Stimulated activated CD8-positive, alpha-beta memory T cell treated with anti-CD3 and anti-CD28 coated beads, Interleukin-12 subunit alpha, Interleukin-12 subunit beta, amount 100 ng/mL, for 1 hour (primary cell): ENCODE measurements around the gene NR2F6.
"Not testable (repeated sequence)": the region's sequence is repeated elsewhere in the genome, so short reads cannot be mapped to it uniquely, and the experiment has no call there.

Experiments used
- DNase-seq: peaks from one replicate; pipeline ENCODE4 v3.0.0-alpha.2; 2020; ENCODE audit warnings: low read depth

NR2F6 gene

DNA sequence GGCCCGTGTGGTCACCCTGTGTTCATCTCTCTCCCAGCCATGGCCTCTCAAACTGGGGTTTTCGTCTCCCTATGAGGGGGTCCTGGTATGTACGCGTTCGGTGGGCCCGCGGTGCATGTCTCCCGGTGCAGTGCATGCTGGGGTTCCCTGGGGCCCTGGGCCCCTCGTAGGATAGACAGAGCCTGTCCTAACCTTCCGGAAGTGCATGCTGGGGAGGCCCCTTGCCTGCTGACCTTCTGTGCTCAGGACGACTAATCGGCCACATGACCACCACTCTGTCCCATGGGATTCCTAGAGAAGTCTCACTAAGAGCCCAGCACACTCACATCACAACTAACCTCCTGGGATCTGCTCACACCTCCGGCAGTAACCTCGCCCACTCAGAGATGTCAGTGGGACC, 35.4 kb downstream of the NR2F6 start:
- no peak for DNase-seq

DNA sequence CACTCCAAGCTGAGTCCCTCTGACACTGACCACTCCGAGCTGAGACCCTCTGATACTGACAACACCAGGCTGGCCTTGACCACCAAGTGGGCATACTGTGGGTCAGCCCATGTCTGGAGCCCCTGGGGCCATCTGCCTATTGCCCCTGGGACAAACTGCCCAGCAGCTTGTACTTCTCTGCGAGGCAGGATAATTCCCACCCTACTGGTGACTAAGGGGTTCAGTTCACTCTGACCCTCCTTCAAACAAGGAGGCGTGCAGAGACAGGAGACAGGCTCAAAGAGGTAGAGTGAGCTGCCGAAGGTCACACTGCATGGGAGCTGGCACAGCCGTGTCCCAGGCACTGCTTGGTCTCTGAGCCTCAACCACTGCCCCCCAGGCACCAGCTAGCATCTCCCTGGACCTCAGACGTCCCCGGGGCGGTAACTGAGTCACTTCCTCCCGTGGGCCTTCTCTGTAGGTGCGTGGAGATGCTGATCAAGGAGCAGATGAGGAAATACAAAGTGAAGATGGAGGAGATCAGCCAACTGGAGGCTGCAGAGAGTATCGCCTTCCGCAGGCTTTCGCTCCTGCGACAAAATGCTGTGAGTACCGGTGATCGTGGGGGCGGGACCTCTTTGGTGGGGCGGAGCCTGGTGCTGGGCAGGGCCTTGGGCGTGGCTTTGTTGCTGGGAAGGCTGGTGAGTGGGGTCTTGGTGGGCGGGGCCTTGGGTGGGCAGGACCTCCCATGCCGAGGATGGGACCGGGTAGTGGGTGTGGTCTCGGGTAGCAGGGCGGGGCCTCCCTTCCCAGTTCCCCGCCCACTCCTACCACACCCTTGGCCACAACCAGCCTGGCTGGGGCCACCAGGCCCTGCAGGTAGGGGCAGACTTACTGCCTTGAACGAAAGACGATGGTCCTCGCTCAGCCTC, 36.3 kb downstream of the NR2F6 start:
- DNase-seq, result no peak

GRCh38 chr19:17206736-17207581, 38.8 kb downstream of the NR2F6 start:
- no peak for DNase-seq

GRCh38 chr19:17205237-17206140, 40.2 kb downstream of the NR2F6 start:
- peak; percentile 40 for DNase-seq

DNA sequence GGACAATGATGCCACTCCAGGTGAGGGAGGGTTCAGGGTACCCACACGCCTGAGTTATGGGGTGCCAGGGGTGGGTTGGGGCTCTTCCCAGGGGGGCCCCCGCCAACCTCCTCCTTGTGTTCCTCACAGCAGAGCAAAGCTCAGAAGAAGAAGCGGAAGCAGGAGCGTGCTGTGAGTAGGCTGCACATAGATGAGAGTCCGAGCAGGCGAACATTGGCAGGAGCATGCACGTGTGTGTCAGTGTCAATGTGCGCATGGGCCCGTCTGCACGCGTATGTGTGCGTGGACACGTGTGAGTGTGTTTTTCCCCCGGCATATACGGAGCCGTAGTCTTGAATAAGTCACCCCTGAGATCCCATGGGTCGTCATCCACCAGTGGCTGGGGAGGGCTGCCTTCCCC, 43.0 kb downstream of the NR2F6 start:
- no peak for DNase-seq

- DNase-seq, result no peak
Observed at GRCh38 chr19:17202249-17202648, 43.5 kb downstream of the NR2F6 start.

DNA sequence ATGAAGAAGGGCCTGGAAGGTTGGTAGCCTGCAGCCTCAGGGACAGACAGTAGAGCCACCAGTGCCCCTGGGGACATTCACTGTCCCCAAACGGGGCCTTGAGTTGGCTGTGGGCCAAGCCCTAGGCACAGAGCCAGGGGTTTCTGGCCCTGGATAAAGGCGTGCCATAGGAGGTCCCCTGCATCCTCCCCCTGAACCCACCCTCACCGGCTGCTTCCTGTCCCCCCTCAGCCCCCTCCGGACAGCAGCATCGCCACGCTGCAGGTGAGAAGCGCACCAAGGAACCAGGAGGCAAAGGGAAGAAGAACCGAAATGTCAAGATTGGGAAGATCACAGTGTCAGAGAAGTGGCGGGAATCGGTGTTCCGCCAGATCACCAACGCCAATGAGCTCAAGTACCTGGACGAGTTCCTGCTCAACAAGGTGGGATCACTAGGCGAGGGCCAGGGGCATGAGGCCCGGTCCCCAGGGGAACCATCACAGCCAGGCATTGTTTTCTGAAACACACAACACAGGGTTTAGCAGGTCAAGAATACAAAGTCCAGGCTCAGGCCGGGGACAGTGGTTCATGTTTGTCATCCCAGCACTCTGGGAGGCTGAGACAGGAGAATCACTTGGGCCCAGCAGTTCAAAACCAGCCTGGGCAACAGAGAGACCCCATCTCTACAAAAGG, 45.2 kb downstream of the NR2F6 start:
- DNase-seq, result no peak

GRCh38 chr19:17197666-17198065, 48.1 kb downstream of the NR2F6 start:
- DNase-seq, result no peak

GRCh38 chr19:17196610-17197009, 49.1 kb downstream of the NR2F6 start:
- no peak for DNase-seq

- DNase-seq, result no peak
Observed at GRCh38 chr19:17195106-17195505, 50.6 kb downstream of the NR2F6 start.

DNA sequence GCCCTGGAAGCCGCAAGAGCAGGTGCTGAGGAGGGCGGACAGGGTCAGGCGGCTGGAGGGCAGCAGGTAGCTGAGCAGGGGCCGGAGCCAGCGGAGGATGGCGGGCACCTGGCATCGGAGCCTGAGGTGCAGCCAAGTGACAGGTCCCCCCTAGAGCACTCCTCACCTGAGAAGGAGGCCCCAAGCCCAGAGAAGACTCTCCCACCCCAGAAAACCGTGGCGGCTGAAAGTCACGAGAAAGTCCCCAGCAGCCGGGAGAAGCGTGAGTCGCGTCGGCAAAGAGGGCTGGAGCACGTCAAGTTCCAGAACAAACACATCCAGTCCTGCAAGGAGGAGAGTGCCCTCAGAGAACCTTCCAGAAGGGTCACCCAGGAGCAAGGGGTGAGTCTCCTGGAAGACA, 51.1 kb downstream of the NR2F6 start:
- no peak for DNase-seq

GRCh38 chr19:17192751-17193150, 53.0 kb downstream of the NR2F6 start:
- DNase-seq, result no peak

DNA sequence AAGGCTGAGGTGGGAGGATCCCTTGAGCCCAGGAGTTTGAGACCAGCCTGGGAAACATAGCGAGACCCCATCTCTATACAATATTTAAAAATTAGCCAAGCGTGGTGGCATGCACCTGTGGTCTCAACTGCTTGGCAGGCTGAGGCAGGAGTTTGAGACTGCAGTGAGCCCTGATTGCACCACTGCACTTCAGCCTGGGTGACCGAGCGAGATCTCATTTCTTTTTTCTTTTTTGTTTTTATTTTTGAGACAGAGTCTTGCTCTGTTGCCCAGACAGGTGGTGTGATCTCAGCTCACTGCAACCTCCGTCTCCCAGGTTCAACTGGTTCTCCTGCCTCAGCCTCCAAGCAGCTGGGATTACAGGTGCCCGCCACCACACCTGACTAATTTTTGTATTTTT, 54.0 kb downstream of the NR2F6 start:
- DNase-seq, result not testable (repeated sequence)

- DNase-seq, result no peak
Observed at GRCh38 chr19:17185590-17185989, 60.1 kb downstream of the NR2F6 start.

- DNase-seq, result peak; percentile 40
Observed at GRCh38 chr19:17184371-17184841, 61.3 kb downstream of the NR2F6 start.

GRCh38 chr19:17183858-17184321, 61.8 kb downstream of the NR2F6 start:
- no peak for DNase-seq

- no peak for DNase-seq
Observed at GRCh38 chr19:17183271-17183761, 62.4 kb downstream of the NR2F6 start.
